Loucy (cell line): Measurements from ENCODE around the gene PCSK5.
"Not testable (repeated sequence)": the region's sequence is repeated elsewhere in the genome, so short reads cannot be mapped to it uniquely, and the experiment has no call there.

Source experiments
- H2AFZ ChIP-seq: fragments of 200-600 bp; sonication (generic); 2 replicates; pipeline ENCODE4 v1.6.0; 2016; ENCODE audit warnings: antibody characterized with exemption, mild to moderate bottlenecking, low read length, moderate library complexity
- H3F3A ChIP-seq: fragments of 200-600 bp; 2 replicates; pipeline ENCODE4 v1.6.0; 2016; ENCODE audit warnings: antibody characterized with exemption, low read depth, mild to moderate bottlenecking
- H3K27me3 ChIP-seq: fragments of 200-600 bp; sonication (generic); 2 replicates; pipeline ENCODE4 v1.6.1; 2014; ENCODE audit warnings: low read length, mild to moderate bottlenecking; ENCODE audit not compliant: insufficient read depth, poor library complexity, severe bottlenecking
- H3K36me3 ChIP-seq: fragments of 200-600 bp; sonication (generic); 2 replicates; pipeline ENCODE4 v1.6.1; 2016; ENCODE audit warnings: low read length; ENCODE audit not compliant: insufficient read depth
- H3K4me1 ChIP-seq: fragments of 200-600 bp; sonication (generic); 2 replicates; pipeline ENCODE4 v1.5.1; 2014; ENCODE audit warnings: low read length, mild to moderate bottlenecking; ENCODE audit not compliant: insufficient read depth, poor library complexity, severe bottlenecking
- H3K4me2 ChIP-seq: fragments of 200-600 bp; sonication (generic); 2 replicates; pipeline ENCODE4 v1.6.0; 2014; ENCODE audit warnings: antibody characterized with exemption, low read length, low read depth, mild to moderate bottlenecking; ENCODE audit not compliant: poor library complexity, severe bottlenecking
- H3K4me3 ChIP-seq: fragments of 200-600 bp; sonication (generic); 2 replicates; pipeline ENCODE4 v1.5.1; 2014; ENCODE audit warnings: low read length, mild to moderate bottlenecking, mixed read lengths; ENCODE audit not compliant: poor library complexity, severe bottlenecking
- H3K79me2 ChIP-seq: fragments of 200-600 bp; sonication (generic); 2 replicates; pipeline ENCODE4 v1.6.1; 2014; ENCODE audit warnings: low read length; ENCODE audit not compliant: insufficient read depth
- H3K9ac ChIP-seq: fragments of 200-600 bp; sonication (generic); 2 replicates; pipeline ENCODE4 v1.6.0; 2014; ENCODE audit warnings: mild to moderate bottlenecking, low read depth, low read length, moderate library complexity; ENCODE audit not compliant: poor library complexity, severe bottlenecking
- H3K9me2 ChIP-seq: fragments of 200-600 bp; sonication (generic); replicated peaks from 2 replicates; pipeline ENCODE4 v1.6.1; 2016; ENCODE audit warnings: low read depth, low read length, mixed read lengths
- H3K9me3 ChIP-seq: fragments of 200-600 bp; sonication (generic); 2 replicates; pipeline ENCODE4 v1.6.1; 2014; ENCODE audit warnings: mild to moderate bottlenecking, antibody characterized with exemption, low read length, low read depth; ENCODE audit not compliant: insufficient read depth
- H4K20me1 ChIP-seq: fragments of 200-600 bp; sonication (generic); 2 replicates; pipeline ENCODE4 v1.6.0; 2014; ENCODE audit warnings: antibody characterized with exemption, low read length, mild to moderate bottlenecking; ENCODE audit not compliant: insufficient read depth, poor library complexity, severe bottlenecking
- EZH2phosphoT487 ChIP-seq: fragments of 200-600 bp; IDR thresholded peaks from 2 replicates; pipeline ENCODE4 v1.6.1; 2018; ENCODE audit warnings: antibody characterized with exemption, mild to moderate bottlenecking, moderate library complexity, borderline replicate concordance
- TF ChIP-seq, protein P1 (sequence below): fragments of 200-600 bp; sonication (generic); conservative IDR thresholded peaks from 2 replicates; pipeline ENCODE4 v1.5.1; 2014; ENCODE audit warnings: mild to moderate bottlenecking, antibody characterized with exemption, low read length

The PCSK5 gene

DNA sequence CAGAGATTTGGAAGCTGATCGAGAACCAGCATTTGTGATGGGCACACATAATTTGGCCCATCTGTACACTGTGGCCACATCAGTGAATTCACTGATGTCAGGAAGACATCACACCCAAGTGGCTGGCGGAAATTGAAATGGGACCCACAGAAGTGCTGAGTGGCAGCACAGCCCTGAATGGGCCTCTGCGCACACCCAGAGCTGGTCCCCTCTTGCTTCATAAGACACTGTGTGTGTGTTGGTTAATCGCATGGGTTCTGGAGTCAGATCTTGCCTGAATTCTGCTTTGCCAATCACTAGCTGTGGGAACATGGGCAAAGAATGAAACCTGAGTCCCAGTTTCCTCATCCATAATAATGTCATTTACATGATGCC is 72.2 kb downstream of the PCSK5 start:
- TF ChIP-seq EZH2phosphoT487, result no peak
- TF ChIP-seq, protein P1, sequence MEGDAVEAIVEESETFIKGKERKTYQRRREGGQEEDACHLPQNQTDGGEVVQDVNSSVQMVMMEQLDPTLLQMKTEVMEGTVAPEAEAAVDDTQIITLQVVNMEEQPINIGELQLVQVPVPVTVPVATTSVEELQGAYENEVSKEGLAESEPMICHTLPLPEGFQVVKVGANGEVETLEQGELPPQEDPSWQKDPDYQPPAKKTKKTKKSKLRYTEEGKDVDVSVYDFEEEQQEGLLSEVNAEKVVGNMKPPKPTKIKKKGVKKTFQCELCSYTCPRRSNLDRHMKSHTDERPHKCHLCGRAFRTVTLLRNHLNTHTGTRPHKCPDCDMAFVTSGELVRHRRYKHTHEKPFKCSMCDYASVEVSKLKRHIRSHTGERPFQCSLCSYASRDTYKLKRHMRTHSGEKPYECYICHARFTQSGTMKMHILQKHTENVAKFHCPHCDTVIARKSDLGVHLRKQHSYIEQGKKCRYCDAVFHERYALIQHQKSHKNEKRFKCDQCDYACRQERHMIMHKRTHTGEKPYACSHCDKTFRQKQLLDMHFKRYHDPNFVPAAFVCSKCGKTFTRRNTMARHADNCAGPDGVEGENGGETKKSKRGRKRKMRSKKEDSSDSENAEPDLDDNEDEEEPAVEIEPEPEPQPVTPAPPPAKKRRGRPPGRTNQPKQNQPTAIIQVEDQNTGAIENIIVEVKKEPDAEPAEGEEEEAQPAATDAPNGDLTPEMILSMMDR, result no peak

DNA sequence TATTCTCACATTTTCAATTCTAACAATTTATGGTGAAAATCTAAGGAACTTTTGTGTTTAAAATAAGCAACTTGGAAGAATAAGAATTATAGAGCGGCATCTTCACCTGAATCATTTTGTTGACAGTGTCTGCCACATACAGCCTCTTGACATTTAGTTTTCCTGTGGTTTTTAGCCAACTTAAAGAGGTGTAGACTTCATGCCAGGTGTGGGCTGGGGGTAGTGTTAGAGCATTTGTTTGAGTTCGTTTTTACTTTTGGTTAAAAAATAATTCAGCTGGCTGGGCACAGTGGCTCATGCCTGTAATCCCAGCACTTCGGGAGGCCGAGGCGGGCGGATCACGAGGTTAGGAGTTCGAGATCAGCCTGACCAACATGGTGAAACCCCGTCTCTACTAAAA is 72.8 kb downstream of the PCSK5 start:
- not testable (repeated sequence) for H3K9ac ChIP-seq, H3F3A ChIP-seq, H3K36me3 ChIP-seq, H3K4me1 ChIP-seq, H3K9me3 ChIP-seq, H3K9me2 ChIP-seq, H3K4me2 ChIP-seq, H3K4me3 ChIP-seq, H2AFZ ChIP-seq, H3K27me3 ChIP-seq, H3K79me2 ChIP-seq, H4K20me1 ChIP-seq

More for the DNA sequence above, 72.2 kb downstream of the PCSK5 start:
- Histone ChIP-seq H3K9me3 (no peaks in the 10 kb centered on the region), H3K79me2 (no peaks in the 10 kb centered on the region), H3K4me2 (no peak overlapping the region), H3K9ac (no peak overlapping the region), H3F3A (no peaks in the 10 kb centered on the region), H3K36me3 (no peaks in the 10 kb centered on the region), H2AFZ (no peak overlapping the region), H3K4me1 (no peaks in the 10 kb centered on the region), H4K20me1 (no peaks in the 10 kb centered on the region), H3K27me3 (no peaks in the 10 kb centered on the region), H3K9me2 (no peaks in the 10 kb centered on the region), H3K4me3 (no peak overlapping the region)

DNA sequence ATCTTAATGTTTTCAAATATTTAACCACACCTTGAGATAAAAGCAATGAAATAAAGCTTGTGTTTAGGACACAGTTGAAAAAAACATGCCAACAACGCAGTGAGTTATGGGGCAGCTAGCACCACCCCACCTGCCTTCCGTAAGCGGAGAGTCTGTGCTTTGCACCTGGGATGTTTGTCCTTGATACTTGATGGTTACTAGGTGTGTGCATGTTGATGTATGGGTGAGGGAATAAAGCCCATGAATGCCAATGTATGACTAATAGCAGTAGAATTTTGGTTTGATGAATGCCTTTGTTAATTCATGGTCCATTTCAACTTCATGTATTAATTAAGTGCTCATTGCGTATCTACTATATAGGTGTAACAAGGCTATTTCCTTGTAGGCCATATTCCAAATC is 74.0 kb downstream of the PCSK5 start:
- H3K27me3 ChIP-seq, result no peaks in the 10 kb centered on the region
- H3K4me1 ChIP-seq, result no peaks in the 10 kb centered on the region
- no peak overlapping the region for H2AFZ ChIP-seq
- no peak overlapping the region for H3K9ac ChIP-seq
- no peaks in the 10 kb centered on the region for H3K79me2 ChIP-seq
- no peaks in the 10 kb centered on the region for H3K9me3 ChIP-seq
- H3F3A ChIP-seq, result no peaks in the 10 kb centered on the region
- no peak overlapping the region for H3K4me2 ChIP-seq
- H3K4me3 ChIP-seq, result no peak overlapping the region
- no peaks in the 10 kb centered on the region for H3K36me3 ChIP-seq
- TF ChIP-seq EZH2phosphoT487, result no peak
- TF ChIP-seq, protein P1, result no peak
- no peaks in the 10 kb centered on the region for H4K20me1 ChIP-seq
- no peaks in the 10 kb centered on the region for H3K9me2 ChIP-seq

DNA sequence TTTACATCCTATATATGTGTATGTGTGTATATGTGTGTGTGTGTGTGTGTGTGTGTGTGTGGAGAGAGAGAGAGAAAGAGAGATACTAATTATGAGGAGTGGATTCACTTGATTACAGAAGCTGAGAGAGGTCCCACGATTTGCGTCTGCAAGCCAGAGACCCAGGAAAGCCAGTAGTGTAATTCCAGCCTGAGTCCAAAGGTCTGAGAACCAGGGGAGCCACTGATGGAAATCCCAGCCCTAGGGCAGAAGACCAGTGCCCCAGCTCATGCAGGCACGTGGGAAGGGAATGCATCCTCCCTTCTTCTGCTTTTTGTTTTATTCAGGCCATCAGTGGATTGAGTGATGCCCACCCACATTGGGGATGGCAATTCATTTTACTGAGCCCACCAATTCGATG is 74.8 kb downstream of the PCSK5 start:
- Histone ChIP-seq H3K27me3 (no peaks in the 10 kb centered on the region), H3K4me3 (no peak overlapping the region), H4K20me1 (no peaks in the 10 kb centered on the region), H3K9me3 (no peaks in the 10 kb centered on the region), H3K9ac (no peak overlapping the region), H3F3A (no peaks in the 10 kb centered on the region), H3K4me1 (no peaks in the 10 kb centered on the region), H3K36me3 (no peaks in the 10 kb centered on the region), H2AFZ (no peak overlapping the region), H3K79me2 (no peaks in the 10 kb centered on the region), H3K9me2 (no peaks in the 10 kb centered on the region), H3K4me2 (no peak overlapping the region)
- no peak for TF ChIP-seq EZH2phosphoT487
- TF ChIP-seq, protein P1, result no peak
